ENCODE results near the gene SMPX. TPM values are rescaled to one million over a fixed set of nuclear protein-coding genes. Genes with fewer than 3 reads are reported as not detected.

SMPX gene
- total RNA-seq, 3 donors from 2014 or later, result not detected

DNA sequence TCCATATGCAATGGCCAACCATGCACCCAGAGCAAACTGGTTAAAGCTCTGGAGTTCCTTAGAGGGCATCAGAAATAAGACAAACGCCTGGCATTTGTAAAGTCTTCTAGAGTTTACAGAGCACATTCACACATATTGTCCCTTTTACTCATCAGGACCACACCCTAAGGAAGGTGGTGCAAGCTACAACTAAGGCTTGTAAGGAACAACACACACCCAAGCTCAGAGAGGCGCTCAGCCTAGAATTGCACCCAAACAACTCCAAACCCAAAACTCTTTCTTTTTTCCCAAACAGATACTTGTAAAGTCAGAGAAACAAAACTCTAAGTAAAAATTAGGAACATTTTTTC lies 46.1 kb downstream of the SMPX start:
- no peaks in the 10 kb centered on the region for H3K4me1 Mint-ChIP-seq (ENCODE audit: low read depth)

DNA sequence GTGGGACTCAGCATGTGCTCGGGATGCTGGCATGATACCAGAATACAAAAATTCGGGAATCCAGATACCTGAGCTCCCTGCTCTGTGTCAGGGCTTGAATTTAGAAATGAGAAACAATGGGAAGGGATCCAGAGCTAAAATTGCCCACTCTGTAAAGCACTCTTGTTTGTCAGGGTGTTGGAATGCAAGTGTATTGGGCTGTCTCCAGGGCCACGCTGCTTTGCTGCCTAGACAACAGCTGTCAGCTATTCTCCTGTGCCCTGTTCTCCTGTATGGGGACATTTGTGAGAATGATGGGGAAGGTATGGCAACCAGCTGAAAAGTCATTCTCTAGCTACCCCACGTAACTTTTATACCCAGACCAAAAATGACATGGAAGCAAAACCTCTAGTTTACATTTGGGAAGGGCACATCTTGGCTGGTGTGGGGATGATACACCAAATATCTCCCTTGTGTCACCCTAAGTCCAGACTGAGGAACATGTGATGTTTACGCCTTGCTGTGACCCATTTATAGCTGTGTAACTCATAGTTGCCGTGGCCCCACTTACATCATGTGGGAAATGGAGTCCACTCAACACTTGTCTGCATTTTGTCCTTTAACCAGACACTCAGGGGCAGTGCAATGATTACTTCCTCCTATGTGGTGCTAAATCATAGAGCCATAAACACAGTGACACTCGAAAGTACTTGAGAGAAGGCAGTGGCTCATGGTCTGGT lies 46.6 kb downstream of the SMPX start:
- no peak for DNase-seq
- no peaks in the 10 kb centered on the region for H3K4me1 Mint-ChIP-seq (ENCODE audit: low read depth)
- peaks cover 2% of the 10 kb centered on the region for H3K27me3 Mint-ChIP-seq (ENCODE audit: low read depth)
- H3K36me3 Mint-ChIP-seq (ENCODE audit: insufficient read depth), result no peaks in the 10 kb centered on the region
- no peak overlapping the region for H3K4me3 Mint-ChIP-seq
- no peak for ATAC-seq
- no peaks in the 10 kb centered on the region for H3K9me3 Mint-ChIP-seq

More for the DNA sequence above, 46.1 kb downstream of the SMPX start:
- no peaks in the 10 kb centered on the region for H3K9me3 Mint-ChIP-seq
- no peak for ATAC-seq
- H3K4me3 Mint-ChIP-seq, result no peak overlapping the region
- no peaks in the 10 kb centered on the region for H3K36me3 Mint-ChIP-seq (ENCODE audit: insufficient read depth)
- no peak for DNase-seq
- peaks cover 2% of the 10 kb centered on the region for H3K27me3 Mint-ChIP-seq (ENCODE audit: low read depth)

DNA sequence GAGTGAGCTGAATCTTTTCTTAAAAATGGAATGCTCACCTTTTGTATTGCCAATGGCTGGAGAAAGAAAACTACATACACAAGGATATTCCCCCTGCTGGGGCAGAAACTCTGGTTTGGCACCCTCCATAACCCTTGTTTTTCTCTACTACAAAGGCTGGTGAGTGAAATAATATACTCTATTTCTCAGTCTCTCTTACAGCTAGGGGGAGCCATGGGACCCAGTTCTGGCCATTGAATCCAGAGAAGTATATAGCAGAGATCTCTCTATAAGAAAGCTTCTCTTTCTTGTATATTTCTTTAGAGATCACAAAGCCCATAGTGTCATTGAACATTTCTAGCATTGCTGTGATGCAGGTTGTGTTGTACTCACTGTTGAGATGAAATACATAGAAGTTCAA lies 49.8 kb downstream of the SMPX start:
- no peak overlapping the region for H3K4me3 Mint-ChIP-seq
- no peaks in the 10 kb centered on the region for H3K9me3 Mint-ChIP-seq
- no peak for ATAC-seq
- H3K36me3 Mint-ChIP-seq (ENCODE audit: insufficient read depth), result no peaks in the 10 kb centered on the region
- no peaks in the 10 kb centered on the region for H3K27me3 Mint-ChIP-seq (ENCODE audit: low read depth)
- H3K4me1 Mint-ChIP-seq (ENCODE audit: low read depth), result no peaks in the 10 kb centered on the region
- DNase-seq, result no peak

DNA sequence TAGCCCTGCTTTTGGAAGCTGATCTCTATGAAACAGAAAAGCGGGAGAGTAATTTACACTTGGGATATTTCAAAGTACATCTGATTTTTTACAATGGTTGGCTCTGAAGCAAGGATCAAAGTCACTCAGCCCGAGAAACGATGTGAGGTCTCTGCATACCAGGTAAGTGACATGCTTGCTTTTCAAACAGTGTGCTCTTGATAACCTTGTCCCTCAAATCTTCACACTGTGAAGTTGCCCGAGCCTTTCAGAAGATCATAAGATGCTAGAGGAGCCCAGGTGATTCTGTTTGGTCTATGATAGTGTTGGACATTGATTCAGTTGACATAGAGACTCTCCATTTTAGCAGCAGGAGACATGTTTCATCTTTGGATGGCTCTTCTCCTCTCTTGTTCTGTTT lies 52.7 kb downstream of the SMPX start:
- DNase-seq, result no peak
- Mint-ChIP-seq H3K4me1 (ENCODE audit: low read depth) (no peaks in the 10 kb centered on the region), H3K9me3 (no peaks in the 10 kb centered on the region), H3K27me3 (ENCODE audit: low read depth) (no peaks in the 10 kb centered on the region), H3K4me3 (no peak overlapping the region), H3K36me3 (ENCODE audit: insufficient read depth) (no peaks in the 10 kb centered on the region)
- no peak for ATAC-seq

DNA sequence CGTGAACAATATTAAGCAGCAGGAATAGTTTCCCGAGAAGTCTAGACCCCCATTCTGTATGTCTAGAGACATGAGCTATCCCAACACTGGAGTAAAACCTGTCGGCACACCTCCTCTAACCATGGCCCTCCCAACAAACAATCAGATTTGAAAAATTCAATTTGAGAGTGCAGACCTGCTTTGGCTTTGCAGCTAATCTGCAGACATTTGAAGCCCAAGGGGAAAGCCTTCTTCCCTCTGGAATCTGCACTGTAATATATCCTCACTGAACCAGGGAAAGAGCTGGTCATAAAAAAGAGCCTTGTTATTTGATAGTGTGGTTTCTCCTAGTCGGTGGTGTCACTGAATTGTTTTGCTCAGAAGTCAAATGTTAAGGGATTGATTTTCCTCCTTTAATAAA lies 55.2 kb downstream of the SMPX start:
- H3K27me3 Mint-ChIP-seq (ENCODE audit: low read depth), result no peaks in the 10 kb centered on the region
- H3K9me3 Mint-ChIP-seq, result no peaks in the 10 kb centered on the region
- ATAC-seq (no peak), DNase-seq (no peak)
- no peak overlapping the region for H3K4me3 Mint-ChIP-seq
- no peaks in the 10 kb centered on the region for H3K36me3 Mint-ChIP-seq (ENCODE audit: insufficient read depth)
- no peaks in the 10 kb centered on the region for H3K4me1 Mint-ChIP-seq (ENCODE audit: low read depth)

DNA sequence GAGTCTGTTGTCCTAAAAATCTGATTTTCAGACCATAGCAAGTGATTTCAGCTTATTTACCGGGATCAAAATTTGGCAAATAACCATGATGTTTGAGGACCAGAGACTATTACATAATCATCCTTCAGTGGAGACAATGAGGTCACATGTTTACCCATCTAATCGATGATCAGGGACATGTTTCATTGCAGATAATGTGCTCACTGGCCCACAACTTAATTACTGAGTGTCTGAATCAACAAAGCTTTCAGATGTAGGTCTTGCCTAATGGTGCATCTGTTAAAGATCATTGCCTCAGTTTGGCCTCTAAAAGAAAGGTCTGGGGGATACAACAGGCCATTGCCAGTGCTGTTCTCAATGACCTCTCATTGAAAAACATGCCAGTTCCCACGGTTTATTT lies 56.9 kb downstream of the SMPX start:
- no peaks in the 10 kb centered on the region for H3K4me1 Mint-ChIP-seq (ENCODE audit: low read depth)
- H3K9me3 Mint-ChIP-seq, result no peaks in the 10 kb centered on the region
- H3K4me3 Mint-ChIP-seq, result no peak overlapping the region
- ATAC-seq (no peak), DNase-seq (no peak)
- H3K36me3 Mint-ChIP-seq (ENCODE audit: insufficient read depth), result no peaks in the 10 kb centered on the region
- no peaks in the 10 kb centered on the region for H3K27me3 Mint-ChIP-seq (ENCODE audit: low read depth)

DNA sequence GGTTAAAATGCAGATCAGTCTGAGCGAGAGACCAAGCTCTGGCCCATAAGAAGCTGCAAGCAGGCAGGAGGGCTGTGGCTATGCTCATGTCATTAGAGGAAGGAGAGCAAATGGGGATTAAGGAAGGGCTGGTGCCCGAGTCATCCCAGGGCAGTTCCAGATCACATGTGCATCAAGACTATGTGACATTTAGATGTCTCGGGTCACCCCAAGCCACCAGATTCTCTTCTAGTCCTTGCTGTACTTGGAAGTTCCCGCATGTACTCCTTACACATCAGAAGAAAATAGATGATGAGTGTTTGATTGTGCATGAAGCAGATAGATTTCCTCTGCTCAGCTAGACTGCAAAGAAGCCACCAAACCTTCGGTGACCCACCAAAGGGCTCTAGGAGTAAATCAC lies 57.6 kb downstream of the SMPX start:
- ATAC-seq (no peak), DNase-seq (no peak)
- Mint-ChIP-seq H3K4me3 (no peak overlapping the region), H3K4me1 (ENCODE audit: low read depth) (no peaks in the 10 kb centered on the region), H3K9me3 (no peaks in the 10 kb centered on the region), H3K36me3 (ENCODE audit: insufficient read depth) (no peaks in the 10 kb centered on the region), H3K27me3 (ENCODE audit: low read depth) (no peaks in the 10 kb centered on the region)

DNA sequence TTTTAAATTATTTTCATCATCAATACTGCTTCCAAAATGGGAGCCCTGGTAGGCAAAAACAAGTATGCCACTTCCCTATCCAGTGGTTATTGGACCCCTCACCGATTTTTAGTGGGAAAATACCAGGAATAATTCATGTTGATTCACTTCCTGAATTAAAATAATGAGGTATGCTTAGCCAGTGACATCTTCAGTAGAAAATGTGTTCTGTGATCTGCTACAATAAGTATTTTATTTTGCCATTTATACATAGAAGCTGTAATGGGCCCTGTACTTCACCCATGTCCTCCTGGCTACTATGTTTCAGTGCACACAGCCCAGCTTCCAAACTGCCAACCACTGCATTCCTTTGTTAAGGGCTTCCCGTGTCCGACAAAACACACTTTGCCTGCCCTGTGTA lies 58.8 kb downstream of the SMPX start:
- Mint-ChIP-seq H3K4me1 (ENCODE audit: low read depth) (no peaks in the 10 kb centered on the region), H3K36me3 (ENCODE audit: insufficient read depth) (no peaks in the 10 kb centered on the region), H3K9me3 (no peaks in the 10 kb centered on the region), H3K4me3 (no peak overlapping the region), H3K27me3 (ENCODE audit: low read depth) (no peaks in the 10 kb centered on the region)
- ATAC-seq (no peak), DNase-seq (no peak)

DNA sequence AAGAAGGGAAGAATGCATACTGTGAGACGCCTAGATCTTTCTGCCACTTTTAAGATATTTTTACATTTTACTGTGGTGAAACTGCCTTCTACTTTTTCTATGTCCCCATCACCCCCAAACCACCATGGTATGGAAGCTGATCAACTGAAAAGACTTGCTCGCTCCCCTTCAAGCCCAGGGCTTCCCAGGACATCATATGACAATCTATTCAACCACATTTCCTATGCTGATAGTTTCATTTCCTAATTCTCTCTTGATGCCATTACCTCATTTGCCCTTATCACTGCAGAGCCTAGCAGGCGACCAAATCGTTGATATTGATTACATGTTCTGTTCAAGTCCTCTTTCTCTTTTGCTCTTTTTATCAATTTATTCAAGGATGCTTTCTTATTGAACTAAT lies 59.6 kb downstream of the SMPX start:
- Mint-ChIP-seq H3K9me3 (no peaks in the 10 kb centered on the region), H3K36me3 (ENCODE audit: insufficient read depth) (no peaks in the 10 kb centered on the region), H3K27me3 (ENCODE audit: low read depth) (no peaks in the 10 kb centered on the region), H3K4me3 (no peak overlapping the region), H3K4me1 (ENCODE audit: low read depth) (no peaks in the 10 kb centered on the region)
- DNase-seq (no peak), ATAC-seq (no peak)

DNA sequence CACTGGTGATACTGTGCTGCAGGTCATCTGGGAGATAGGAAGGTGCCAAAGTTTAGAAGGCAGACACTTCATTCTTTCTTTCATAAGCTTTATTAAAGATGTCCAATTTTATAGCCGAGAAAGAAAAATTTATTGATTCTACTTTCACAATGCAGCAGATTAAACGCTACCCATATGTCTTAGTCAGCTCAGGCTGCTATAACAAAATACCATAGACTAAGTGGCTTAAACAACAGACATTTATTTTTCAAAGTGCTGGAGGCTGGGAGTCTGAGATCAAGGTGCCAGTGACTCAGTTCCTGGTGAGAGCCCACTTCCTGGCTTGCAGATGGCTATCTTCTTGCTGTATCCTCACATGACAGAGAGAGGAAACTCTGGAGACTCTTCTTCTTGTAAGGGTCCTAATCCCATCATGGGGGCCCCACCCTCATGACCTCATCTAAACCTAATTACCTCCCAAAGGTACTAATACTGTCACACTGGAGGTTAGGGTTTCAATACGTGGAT lies 66.4 kb downstream of the SMPX start:
- no peak for ATAC-seq
- no peaks in the 10 kb centered on the region for H3K27me3 Mint-ChIP-seq (ENCODE audit: low read depth)
- no peak for DNase-seq
- H3K9me3 Mint-ChIP-seq, result no peaks in the 10 kb centered on the region
- no peaks in the 10 kb centered on the region for H3K36me3 Mint-ChIP-seq (ENCODE audit: insufficient read depth)
- no peaks in the 10 kb centered on the region for H3K4me1 Mint-ChIP-seq (ENCODE audit: low read depth)
- H3K4me3 Mint-ChIP-seq, result no peak overlapping the region

DNA sequence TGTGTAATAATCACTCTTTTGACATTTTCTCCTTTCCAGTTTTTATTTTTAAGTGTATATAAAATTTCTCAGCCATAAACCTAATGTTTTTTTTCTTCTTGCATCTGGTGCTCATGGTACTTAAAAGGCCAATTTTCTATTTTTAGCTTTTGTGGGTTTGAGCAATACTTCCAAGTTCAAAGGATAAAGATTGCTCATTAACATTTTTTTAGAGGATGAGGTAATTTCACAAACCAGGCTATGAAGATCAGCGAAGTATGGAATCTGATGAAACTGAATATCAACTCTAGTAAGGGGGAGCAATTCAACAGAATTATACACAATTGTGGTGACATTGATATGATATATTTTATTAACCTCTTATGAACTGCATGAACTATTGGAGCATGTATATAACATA lies 74.0 kb downstream of the SMPX start:
- no peaks in the 10 kb centered on the region for H3K36me3 Mint-ChIP-seq (ENCODE audit: insufficient read depth)
- H3K4me1 Mint-ChIP-seq (ENCODE audit: low read depth), result no peaks in the 10 kb centered on the region
- no peaks in the 10 kb centered on the region for H3K27me3 Mint-ChIP-seq (ENCODE audit: low read depth)
- DNase-seq (no peak), ATAC-seq (no peak)
- no peak overlapping the region for H3K4me3 Mint-ChIP-seq
- no peaks in the 10 kb centered on the region for H3K9me3 Mint-ChIP-seq

DNA sequence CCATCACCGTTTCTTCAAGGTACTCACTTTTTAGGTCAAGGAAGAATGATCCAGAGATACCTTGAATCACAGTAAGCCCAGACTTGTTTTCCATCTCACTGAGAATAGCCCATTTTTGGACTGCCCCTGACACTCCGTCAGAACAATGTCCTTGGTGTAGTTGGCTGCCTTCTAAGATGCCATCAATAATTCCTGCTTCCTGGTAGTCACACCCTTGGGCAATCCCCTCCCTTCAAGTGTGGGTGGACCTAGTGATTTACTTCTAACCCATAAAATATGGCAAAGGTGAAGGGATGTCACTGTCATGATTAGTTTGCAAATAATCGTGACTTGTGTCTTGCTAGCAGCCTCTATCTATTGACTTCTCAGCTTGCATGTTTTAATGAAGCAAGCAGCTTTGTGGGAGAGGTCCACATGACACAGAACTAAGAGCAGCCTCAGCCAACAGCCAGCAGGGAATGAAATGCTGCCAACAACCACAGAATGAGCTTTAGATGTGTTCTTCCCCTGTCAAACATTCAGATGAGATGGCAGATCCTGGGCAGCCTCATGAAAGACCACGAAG lies 79.8 kb downstream of the SMPX start:
- no peaks in the 10 kb centered on the region for H3K9me3 Mint-ChIP-seq
- H3K27me3 Mint-ChIP-seq (ENCODE audit: low read depth), result peaks cover under 1% of the 10 kb centered on the region
- H3K4me1 Mint-ChIP-seq (ENCODE audit: low read depth), result no peaks in the 10 kb centered on the region
- ATAC-seq, result no peak
- no peak for DNase-seq
- no peaks in the 10 kb centered on the region for H3K36me3 Mint-ChIP-seq (ENCODE audit: insufficient read depth)
- H3K4me3 Mint-ChIP-seq, result no peak overlapping the region

DNA sequence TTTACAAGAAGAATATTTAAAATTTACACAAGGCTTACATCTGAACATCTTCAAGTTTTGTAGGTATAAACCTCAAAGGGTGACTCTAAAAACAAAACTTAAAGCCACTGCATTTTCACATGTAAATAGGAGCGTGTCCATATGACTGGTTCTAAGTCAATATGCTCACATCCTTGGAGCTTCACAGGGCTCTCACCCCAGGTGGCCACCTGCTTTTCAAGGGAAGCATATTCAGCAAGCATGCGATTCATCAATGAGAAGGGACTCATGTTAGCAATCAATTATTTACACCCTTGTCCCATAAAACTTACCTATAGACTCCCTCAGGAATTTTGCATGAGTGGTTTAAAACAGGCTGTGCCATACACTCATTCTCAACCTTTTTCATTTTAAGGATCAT lies 82.0 kb downstream of the SMPX start:
- no peaks in the 10 kb centered on the region for H3K36me3 Mint-ChIP-seq (ENCODE audit: insufficient read depth)
- ATAC-seq, result no peak
- peaks cover 3% of the 10 kb centered on the region for H3K27me3 Mint-ChIP-seq (ENCODE audit: low read depth)
- no peak for DNase-seq
- no peaks in the 10 kb centered on the region for H3K9me3 Mint-ChIP-seq
- H3K4me1 Mint-ChIP-seq (ENCODE audit: low read depth), result no peaks in the 10 kb centered on the region
- no peak overlapping the region for H3K4me3 Mint-ChIP-seq

DNA sequence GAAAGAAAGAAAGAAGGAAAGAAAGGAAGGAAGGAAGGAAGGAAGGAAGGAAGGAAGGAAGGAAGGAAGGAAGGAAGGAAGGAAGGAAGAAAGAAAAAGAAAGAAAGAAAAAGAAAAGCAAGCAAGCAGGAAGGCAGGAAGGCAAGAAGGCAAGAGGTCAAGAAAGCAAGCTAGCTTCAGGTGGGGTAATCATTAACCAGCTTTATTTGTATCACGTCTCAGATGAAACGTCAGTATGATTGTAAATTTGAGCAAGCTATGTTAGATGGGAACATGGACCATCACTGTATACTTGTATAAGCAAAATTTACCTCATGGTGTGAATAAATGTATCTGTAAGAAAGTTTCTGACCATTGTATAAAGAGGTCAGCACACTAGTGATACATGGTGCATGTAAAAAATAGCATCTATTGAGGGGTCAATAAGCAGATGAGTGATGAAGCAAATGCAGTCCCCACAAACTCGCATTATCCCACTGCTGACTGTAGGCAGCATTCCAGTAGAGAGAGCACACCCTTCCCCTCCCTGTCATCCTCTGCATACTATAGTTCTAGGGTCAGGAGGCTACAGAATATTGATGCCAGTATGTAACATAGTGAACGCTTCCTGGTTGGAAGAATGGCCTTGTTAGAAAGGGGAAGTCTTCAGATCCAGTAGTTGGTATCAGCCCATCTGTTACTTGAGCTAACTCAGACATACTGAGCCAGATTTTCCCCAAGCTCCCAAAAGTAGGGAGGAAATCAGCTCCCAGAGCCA lies 83.3 kb downstream of the SMPX start:
- Mint-ChIP-seq H3K4me3 (no peak overlapping the region), H3K27me3 (ENCODE audit: low read depth) (peaks cover 3% of the 10 kb centered on the region), H3K4me1 (ENCODE audit: low read depth) (no peaks in the 10 kb centered on the region), H3K36me3 (ENCODE audit: insufficient read depth) (no peaks in the 10 kb centered on the region), H3K9me3 (no peaks in the 10 kb centered on the region)
- ATAC-seq (no peak), DNase-seq (no peak)

DNA sequence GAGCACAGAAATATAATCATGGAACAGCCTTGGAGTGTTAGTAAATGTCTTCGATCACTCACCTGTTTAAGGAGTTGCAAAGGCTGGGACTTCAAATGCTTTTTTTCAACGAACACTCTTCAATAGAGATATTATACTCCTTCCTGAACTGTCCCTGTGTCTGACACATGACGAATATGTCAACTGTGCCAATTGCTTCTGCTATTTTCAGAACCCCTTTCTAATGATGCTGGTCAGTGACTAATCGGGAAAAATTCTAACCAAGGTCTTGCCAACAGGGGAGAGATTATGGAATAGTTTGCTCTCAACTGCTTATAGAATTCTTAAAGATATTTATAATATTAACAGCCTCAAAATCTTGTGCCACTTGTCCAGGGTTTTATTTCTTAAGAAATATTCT lies 91.2 kb downstream of the SMPX start:
- Mint-ChIP-seq H3K9me3 (no peaks in the 10 kb centered on the region), H3K4me1 (ENCODE audit: low read depth) (no peaks in the 10 kb centered on the region), H3K4me3 (no peak overlapping the region), H3K27me3 (ENCODE audit: low read depth) (peaks cover 7% of the 10 kb centered on the region), H3K36me3 (ENCODE audit: insufficient read depth) (no peaks in the 10 kb centered on the region)
- no peak for ATAC-seq
- DNase-seq, result no peak
